ENCODE measurements around the gene SUPT20H. TPM values are rescaled to one million over a fixed set of nuclear protein-coding genes. Genes with fewer than 3 reads are reported as not detected.

Gene SUPT20H
- total and polyA plus RNA-seq, 2 of the 13 experiments (the other 11 are each of a cell fraction or from before 2014, with no cell fraction given), result 35.0 to 63.6 TPM

DNA sequence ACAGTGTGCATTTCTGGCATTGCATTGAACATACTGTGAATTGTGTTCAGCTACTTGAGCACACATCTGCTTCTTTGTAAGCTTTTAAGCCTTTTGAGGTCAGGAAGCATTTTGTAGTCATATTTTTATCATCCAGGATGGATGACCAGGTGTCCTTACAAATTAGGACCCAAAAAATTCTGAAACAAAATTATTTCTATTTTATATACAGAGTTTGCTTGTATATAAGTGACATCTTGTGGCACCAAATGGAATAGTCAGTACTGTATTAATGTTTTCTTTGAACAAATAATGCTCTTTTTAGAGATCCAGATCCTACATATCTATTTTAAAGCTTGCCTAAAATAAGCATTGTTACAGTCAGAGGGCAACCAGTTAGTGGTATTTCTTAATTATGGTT is 9.5 kb upstream of the SUPT20H start:
- no TSS peak for BruUV-seq (replicated peaks)
- peaks cover 0 to 11% of the 10 kb centered on the region in 2 experiments; a peak in 1 of 5 replicates for H3K27me3 ChIP-seq (ENCODE audit: control insufficient read depth in 1 of 2, insufficient read depth in 2 of 2, low read length in 2 of 2)
- H4K20me1 ChIP-seq (ENCODE audit: insufficient read depth, low read length), result no peaks in the 10 kb centered on the region
- TF ChIP-seq, protein P1, sequence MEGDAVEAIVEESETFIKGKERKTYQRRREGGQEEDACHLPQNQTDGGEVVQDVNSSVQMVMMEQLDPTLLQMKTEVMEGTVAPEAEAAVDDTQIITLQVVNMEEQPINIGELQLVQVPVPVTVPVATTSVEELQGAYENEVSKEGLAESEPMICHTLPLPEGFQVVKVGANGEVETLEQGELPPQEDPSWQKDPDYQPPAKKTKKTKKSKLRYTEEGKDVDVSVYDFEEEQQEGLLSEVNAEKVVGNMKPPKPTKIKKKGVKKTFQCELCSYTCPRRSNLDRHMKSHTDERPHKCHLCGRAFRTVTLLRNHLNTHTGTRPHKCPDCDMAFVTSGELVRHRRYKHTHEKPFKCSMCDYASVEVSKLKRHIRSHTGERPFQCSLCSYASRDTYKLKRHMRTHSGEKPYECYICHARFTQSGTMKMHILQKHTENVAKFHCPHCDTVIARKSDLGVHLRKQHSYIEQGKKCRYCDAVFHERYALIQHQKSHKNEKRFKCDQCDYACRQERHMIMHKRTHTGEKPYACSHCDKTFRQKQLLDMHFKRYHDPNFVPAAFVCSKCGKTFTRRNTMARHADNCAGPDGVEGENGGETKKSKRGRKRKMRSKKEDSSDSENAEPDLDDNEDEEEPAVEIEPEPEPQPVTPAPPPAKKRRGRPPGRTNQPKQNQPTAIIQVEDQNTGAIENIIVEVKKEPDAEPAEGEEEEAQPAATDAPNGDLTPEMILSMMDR (CRISPR knock-in tag; IDR thresholded peaks at IDR 0.05), result peak; percentile 42
- TF ChIP-seq STAG1 (CRISPR knock-in tag; IDR thresholded peaks at IDR 0.05) (peak; percentile 42), SP4 (CRISPR knock-in tag; IDR thresholded peaks at IDR 0.05) (no peak), KDM5A (IDR thresholded peaks at IDR 0.05; ENCODE audit: borderline replicate concordance, low read length) (peak; percentile 54; the same call in 1 of the 2 replicates)
- TF ChIP-seq, protein P2, sequence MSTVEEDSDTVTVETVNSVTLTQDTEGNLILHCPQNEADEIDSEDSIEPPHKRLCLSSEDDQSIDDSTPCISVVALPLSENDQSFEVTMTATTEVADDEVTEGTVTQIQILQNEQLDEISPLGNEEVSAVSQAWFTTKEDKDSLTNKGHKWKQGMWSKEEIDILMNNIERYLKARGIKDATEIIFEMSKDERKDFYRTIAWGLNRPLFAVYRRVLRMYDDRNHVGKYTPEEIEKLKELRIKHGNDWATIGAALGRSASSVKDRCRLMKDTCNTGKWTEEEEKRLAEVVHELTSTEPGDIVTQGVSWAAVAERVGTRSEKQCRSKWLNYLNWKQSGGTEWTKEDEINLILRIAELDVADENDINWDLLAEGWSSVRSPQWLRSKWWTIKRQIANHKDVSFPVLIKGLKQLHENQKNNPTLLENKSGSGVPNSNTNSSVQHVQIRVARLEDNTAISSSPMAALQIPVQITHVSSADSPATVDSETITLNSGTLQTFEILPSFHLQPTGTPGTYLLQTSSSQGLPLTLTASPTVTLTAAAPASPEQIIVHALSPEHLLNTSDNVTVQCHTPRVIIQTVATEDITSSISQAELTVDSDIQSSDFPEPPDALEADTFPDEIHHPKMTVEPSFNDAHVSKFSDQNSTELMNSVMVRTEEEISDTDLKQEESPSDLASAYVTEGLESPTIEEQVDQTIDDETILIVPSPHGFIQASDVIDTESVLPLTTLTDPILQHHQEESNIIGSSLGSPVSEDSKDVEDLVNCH (CRISPR knock-in tag; IDR thresholded peaks at IDR 0.05), result no peak
- in situ Hi-C loops (cut with HindIII; ENCODE audit: extremely low pct_ligation_motif_present, low pct_unique_long_range_greater_than_20kb), result no loop called here
- H3K27ac ChIP-seq (ENCODE audit: extremely low read length, insufficient read depth, low read length), result no peak overlapping the region
- no peak overlapping the region for H3K9ac ChIP-seq (ENCODE audit: insufficient read depth, low read depth, low read length)
- intact Hi-C loops (cut with micrococcal nuclease; ENCODE audit: unreplicated experiment), result loop anchor here (1.0 to 2.0 kb wide), 2 partner anchors 10 to 70 kb away; partner anchors contain the start of genes ALG5 and SUPT20H
- no peaks in the 10 kb centered on the region for H3K36me3 ChIP-seq (replicated peaks in 1 of 2; ENCODE audit: control insufficient read depth in 1 of 2, insufficient read depth in 2 of 2, low read length in 2 of 2)
- ChIA-PET CTCF (ENCODE audit: low intra/inter-chr PET ratio, low total read pairs) (no interaction called here), POLR2A (no interaction called here)
- ATAC-seq (peak; percentile 33), FAIRE-seq (no peak), DNase-seq (ENCODE audit: low spot score) (no peak)
- H3K4me3 ChIP-seq (replicated peaks in 1 of 3; ENCODE audit: insufficient read depth in 1 of 3, low read depth in 2 of 3, low read length in 3 of 3), result peak overlapping the region; percentile 35 to 72 (median 41)
- no peaks in the 10 kb centered on the region for H3K79me2 ChIP-seq (ENCODE audit: insufficient read depth, low read length)
- H3K4me1 ChIP-seq (ENCODE audit: insufficient read depth, low read length), result peaks cover 15% of the 10 kb centered on the region
- peak overlapping the region; percentile 80 for H3K4me2 ChIP-seq (ENCODE audit: low read depth, low read length)
- no peak overlapping the region for H2AFZ ChIP-seq (ENCODE audit: low read length)
- H3K9me3 ChIP-seq (ENCODE audit: low read length), result no peaks in the 10 kb centered on the region
